ENCODE results near the gene PPFIA4. TPM values are rescaled to one million over a fixed set of nuclear protein-coding genes. Genes with fewer than 3 reads are reported as not detected.

PPFIA4 gene
- total RNA-seq: 0.34 and 3.1 TPM in 2 replicates

GRCh38 chr1:203026031-203026665 lies at the start of gene PPFIA4:
Gene PPFIA4 (plus strand): TSS chr1:203026491. CDS start chr1:203039009, 12,518 bp downstream.

DNA sequence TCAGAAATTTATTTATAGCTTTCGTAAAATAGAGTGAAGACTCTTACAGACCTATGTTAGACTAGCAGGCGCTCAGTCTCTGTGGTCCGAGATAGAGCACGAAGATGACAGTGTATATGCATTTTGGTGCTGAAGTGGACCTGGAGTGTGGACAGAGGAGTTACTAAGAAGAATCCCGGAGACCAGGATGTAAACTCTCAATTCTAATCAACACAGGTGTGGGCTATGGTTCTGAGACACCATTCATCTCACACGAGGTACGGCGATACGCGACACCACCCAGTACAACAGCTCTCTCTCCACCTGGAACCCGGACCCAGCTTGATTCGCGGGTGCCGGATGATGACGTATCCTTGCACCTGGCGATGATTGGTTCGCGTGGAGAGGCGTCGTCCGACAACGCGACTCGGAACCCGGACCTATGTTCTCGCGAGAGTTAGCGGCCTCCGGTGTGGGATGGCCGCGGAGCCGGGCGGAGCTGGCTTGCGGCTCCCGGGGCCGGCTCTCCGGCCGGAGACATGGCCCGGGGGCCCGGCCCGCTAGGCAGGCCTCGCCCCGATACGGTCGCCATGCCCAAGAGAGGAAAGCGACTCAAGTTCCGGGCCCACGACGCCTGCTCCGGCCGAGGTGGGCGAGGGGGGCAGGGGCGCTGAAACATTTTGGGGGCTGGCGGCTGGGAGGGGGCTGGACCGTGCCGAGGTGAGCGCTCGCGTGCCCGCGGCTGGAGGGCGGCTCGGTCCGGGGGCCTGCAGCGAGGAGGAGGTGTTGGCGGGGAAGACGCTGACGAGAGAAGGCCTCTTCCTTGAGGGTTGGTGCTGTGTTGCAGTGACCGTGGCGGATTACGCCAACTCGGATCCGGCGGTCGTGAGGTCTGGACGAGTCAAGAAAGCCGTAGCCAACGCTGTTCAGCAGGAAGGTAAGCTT lies 19.1 kb upstream of the PPFIA4 start, which contains the start of gene TMEM183A:
TMEM183A (plus strand) TSS at position 427 of the 924 bp plus-strand sequence; CDS start at position 519, 92 bp downstream.

DNA sequence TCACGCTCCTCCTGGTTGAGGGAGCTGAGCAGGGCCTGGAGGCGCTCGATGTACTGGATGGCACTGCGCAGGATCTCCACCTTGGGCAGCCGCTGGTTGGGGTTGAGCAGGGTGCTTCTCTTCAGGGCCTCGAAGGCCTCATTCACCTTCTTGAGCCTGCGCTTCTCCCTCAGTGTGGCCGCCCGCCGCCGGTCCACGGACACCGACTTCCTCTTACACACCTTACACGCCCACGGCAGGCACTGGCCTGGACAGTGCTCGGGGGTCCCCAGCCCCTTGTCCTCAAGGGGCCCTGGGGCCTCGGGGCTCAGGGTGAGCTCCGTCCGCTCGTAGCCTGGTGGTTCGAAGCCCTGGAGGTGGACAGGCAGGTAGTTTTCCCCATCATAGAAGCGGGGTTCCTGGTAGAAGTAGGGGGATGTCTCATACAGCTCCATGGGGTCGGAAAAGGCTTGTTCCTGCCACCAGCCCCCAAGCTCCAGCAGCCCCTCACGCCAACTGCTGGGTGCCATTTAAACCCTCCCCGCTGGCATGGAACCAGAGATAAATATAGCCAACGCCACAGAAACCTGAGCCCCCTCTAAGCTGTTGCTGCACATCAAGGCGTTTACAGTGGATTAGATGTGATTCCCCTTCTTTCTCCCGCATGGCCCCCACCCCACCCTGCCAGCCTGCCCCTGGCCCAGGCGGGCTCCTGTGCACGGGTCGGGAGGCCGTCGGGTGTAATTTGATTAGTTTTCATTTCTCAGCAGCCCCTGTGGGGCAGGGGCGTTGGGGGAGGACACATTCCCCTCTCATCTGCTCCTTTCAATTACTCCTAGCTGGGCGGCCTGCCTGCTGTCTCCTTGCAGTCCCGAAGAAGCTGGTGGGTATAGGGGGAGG lies 59.5 kb downstream of the PPFIA4 start, which contains the start of gene MYOG:
MYOG (minus strand) TSS at position 485 of the 879 bp plus-strand sequence; CDS start at position 434, 51 bp downstream.

GRCh38 chr1:203127666-203128430 lies 101.6 kb downstream of the PPFIA4 start, which contains the start of gene ADORA1:
Gene ADORA1 (plus strand): TSS chr1:203127726. CDS start chr1:203128842, 1,116 bp downstream.

Other genes with a start within 250 kb of the PPFIA4 start
- gene KDM5B, start 218.1 kb upstream of the PPFIA4 start, total RNA-seq: 91.9 and 191 TPM in 2 replicates
- gene PCAT6, start 215.5 kb upstream of the PPFIA4 start, total RNA-seq: 0.68 and 1.1 TPM in 2 replicates
- 6.6 and 8.5 TPM in 2 replicates for gene RABIF, start 137.3 kb upstream of the PPFIA4 start, total RNA-seq
- 54.4 and 55.4 TPM in 2 replicates for gene KLHL12, start 99.3 kb upstream of the PPFIA4 start, total RNA-seq
- gene ADIPOR1, start 68.2 kb upstream of the PPFIA4 start, total RNA-seq: 167 and 244 TPM in 2 replicates
- gene CYB5R1, start 59.2 kb upstream of the PPFIA4 start, total RNA-seq: 103 and 187 TPM in 2 replicates
- gene TMEM183A, start 19.1 kb upstream of the PPFIA4 start, total RNA-seq: 98.4 and 102 TPM in 2 replicates
- not detected in 2 replicates for gene MYOG, start 59.5 kb downstream of the PPFIA4 start, total RNA-seq
- gene ADORA1, start 101.2 kb downstream of the PPFIA4 start, total RNA-seq: not detected in 2 replicates
- not detected in 2 replicates for gene MYBPH, start 149.3 kb downstream of the PPFIA4 start, total RNA-seq
- gene CHI3L1, start 160.2 kb downstream of the PPFIA4 start, total RNA-seq: under 0.01 and 3.1 TPM in 2 replicates
- gene CHIT1, start 203.2 kb downstream of the PPFIA4 start, total RNA-seq: under 0.01 TPM in 2 replicates

Measured in nasal cavity respiratory epithelium epithelial cell of viscerocranial mucosa (primary cell).